Stomach smooth muscle (tissue), 2 donors: ENCODE measurements around the gene PTTG1.

ENCODE experiments used
- H3K27ac ChIP-seq: one replicate; pipeline ENCODE4 v1.7.0; 2013; ENCODE audit warnings: mild to moderate bottlenecking, low read length, inconsistent platforms
- H3K27me3 ChIP-seq, 2 donors: one replicate each; pipeline ENCODE4 v1.7.0; 2013; ENCODE audit warnings: low read length in 2 of 2; ENCODE audit not compliant: insufficient read depth in 2 of 2, control insufficient read depth in 1 of 2
- H3K36me3 ChIP-seq, 2 donors: one replicate each; pipeline ENCODE4 v1.7.0; 2013; ENCODE audit warnings: low read length in 2 of 2; ENCODE audit not compliant: control insufficient read depth in 2 of 2, insufficient read depth in 2 of 2
- H3K4me1 ChIP-seq: one replicate; pipeline ENCODE4 v1.7.0; 2013; ENCODE audit warnings: low read length; ENCODE audit not compliant: control insufficient read depth, insufficient read depth
- H3K4me3 ChIP-seq, 2 donors: one replicate each; pipeline ENCODE4 v1.7.0; 2013; ENCODE audit warnings: low read length in 2 of 2
- H3K9ac ChIP-seq, 2 donors: one replicate each; pipeline ENCODE4 v1.7.0; 2013; ENCODE audit warnings: low read length in 2 of 2, mild to moderate bottlenecking in 1 of 2
- H3K9me3 ChIP-seq, 2 donors: one replicate each; pipeline ENCODE4 v1.7.0; 2013; ENCODE audit warnings: low read length in 2 of 2; ENCODE audit not compliant: control insufficient read depth in 2 of 2
- donor health status: healthy.
- donor health status: Pancreatic carcinoma.

The PTTG1 gene

DNA sequence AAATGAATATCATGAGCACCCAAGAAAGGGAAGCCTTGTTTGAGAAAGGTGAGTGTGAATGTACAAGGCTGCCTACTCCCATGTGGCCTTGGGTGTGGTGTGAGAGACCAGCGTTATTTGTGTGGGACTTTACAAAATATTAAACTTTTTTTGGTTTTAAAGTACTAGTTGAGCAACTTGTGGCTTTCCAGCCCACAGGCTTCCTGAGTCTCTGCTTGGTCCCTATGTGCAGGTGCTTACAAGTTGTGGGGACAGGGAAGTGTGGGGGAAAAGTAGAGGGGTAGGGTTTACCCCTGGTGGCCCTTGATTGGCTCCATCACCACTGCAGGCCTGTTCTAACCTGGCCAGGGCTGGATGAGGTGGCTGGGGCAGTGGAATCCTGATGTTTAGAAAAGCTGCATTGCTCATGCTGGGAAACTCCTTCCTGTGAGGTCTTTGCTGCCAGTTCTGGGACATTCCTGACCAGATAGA is 19.7 kb downstream of the PTTG1 start:
- no peaks in the 10 kb centered on the region for H3K36me3 ChIP-seq

GRCh38 chr5:160442824-160443431 is 21.3 kb downstream of the PTTG1 start:
- Histone ChIP-seq H3K9me3 (no peaks in the 10 kb centered on the region), H3K27me3 (no peaks in the 10 kb centered on the region), H3K4me3 (no peak overlapping the region), H3K9ac (no peak overlapping the region), H3K4me1 (peaks cover 8% of the 10 kb centered on the region), H3K27ac (no peak overlapping the region), H3K36me3 (no peaks in the 10 kb centered on the region)

More for the DNA sequence above, 19.7 kb downstream of the PTTG1 start:
- H3K9ac ChIP-seq: no peak overlapping the region
- no peaks in the 10 kb centered on the region for H3K9me3 ChIP-seq
- H3K27ac ChIP-seq: no peak overlapping the region
- H3K4me3 ChIP-seq: no peak overlapping the region
- no peaks in the 10 kb centered on the region for H3K27me3 ChIP-seq
- H3K4me1 ChIP-seq: peaks cover 8% of the 10 kb centered on the region

- Histone ChIP-seq H3K9ac (no peak overlapping the region), H3K36me3 (no peaks in the 10 kb centered on the region), H3K9me3 (no peaks in the 10 kb centered on the region), H3K27me3 (no peaks in the 10 kb centered on the region), H3K27ac (no peak overlapping the region), H3K4me3 (no peak overlapping the region), H3K4me1 (no peaks in the 10 kb centered on the region)
Observed at GRCh38 chr5:160444407-160444806, 22.8 kb downstream of the PTTG1 start.

DNA sequence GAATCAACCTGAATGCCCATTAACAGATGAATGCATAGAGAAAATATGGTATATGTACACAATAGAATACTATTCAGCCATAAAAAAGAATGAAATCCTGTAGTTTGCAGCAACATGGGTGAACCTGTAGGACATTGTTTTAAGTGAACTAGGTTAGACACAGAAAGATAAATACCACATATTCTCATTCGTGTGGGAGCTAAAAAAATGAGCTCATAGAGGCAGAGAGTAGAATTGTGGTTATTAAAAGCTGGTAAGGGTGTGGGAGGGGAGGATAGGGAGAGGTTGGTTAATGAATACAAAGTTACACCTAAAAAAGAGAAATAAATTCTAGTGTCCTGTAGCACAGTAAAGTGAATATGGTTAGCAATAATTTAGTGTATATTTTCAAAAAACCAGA is 23.5 kb downstream of the PTTG1 start:
- no peak overlapping the region for H3K9ac ChIP-seq
- no peaks in the 10 kb centered on the region for H3K4me1 ChIP-seq
- H3K36me3 ChIP-seq: no peaks in the 10 kb centered on the region
- H3K27ac ChIP-seq: no peak overlapping the region
- no peaks in the 10 kb centered on the region for H3K9me3 ChIP-seq
- no peak overlapping the region for H3K4me3 ChIP-seq
- H3K27me3 ChIP-seq: no peaks in the 10 kb centered on the region

GRCh38 chr5:160445751-160446150 is 24.1 kb downstream of the PTTG1 start:
- Histone ChIP-seq H3K36me3 (no peaks in the 10 kb centered on the region), H3K4me3 (no peak overlapping the region), H3K4me1 (no peaks in the 10 kb centered on the region), H3K9ac (no peak overlapping the region), H3K27me3 (no peaks in the 10 kb centered on the region), H3K27ac (no peak overlapping the region), H3K9me3 (no peaks in the 10 kb centered on the region)

GRCh38 chr5:160448886-160449285 is 27.2 kb downstream of the PTTG1 start:
- H3K4me1 ChIP-seq: no peaks in the 10 kb centered on the region
- H3K4me3 ChIP-seq: no peak overlapping the region
- no peak overlapping the region for H3K9ac ChIP-seq
- H3K36me3 ChIP-seq: no peaks in the 10 kb centered on the region
- H3K9me3 ChIP-seq: no peaks in the 10 kb centered on the region
- H3K27ac ChIP-seq: no peak overlapping the region
- H3K27me3 ChIP-seq: no peaks in the 10 kb centered on the region

- Histone ChIP-seq H3K9ac (no peak overlapping the region), H3K9me3 (no peaks in the 10 kb centered on the region), H3K27ac (no peak overlapping the region), H3K36me3 (no peaks in the 10 kb centered on the region), H3K4me3 (no peak overlapping the region), H3K27me3 (no peaks in the 10 kb centered on the region), H3K4me1 (no peaks in the 10 kb centered on the region)
Observed at GRCh38 chr5:160449458-160449857, 27.8 kb downstream of the PTTG1 start.

- H3K36me3 ChIP-seq: no peaks in the 10 kb centered on the region
- no peaks in the 10 kb centered on the region for H3K27me3 ChIP-seq
- H3K9me3 ChIP-seq: no peaks in the 10 kb centered on the region
- H3K27ac ChIP-seq: no peak overlapping the region
- H3K4me1 ChIP-seq: no peaks in the 10 kb centered on the region
- H3K4me3 ChIP-seq: no peak overlapping the region
- no peak overlapping the region for H3K9ac ChIP-seq
Observed at GRCh38 chr5:160450164-160450932, 28.7 kb downstream of the PTTG1 start.

- no peaks in the 10 kb centered on the region for H3K27me3 ChIP-seq
- no peaks in the 10 kb centered on the region for H3K36me3 ChIP-seq
- no peak overlapping the region for H3K9ac ChIP-seq
- H3K27ac ChIP-seq: no peak overlapping the region
- no peaks in the 10 kb centered on the region for H3K9me3 ChIP-seq
- no peak overlapping the region for H3K4me3 ChIP-seq
- H3K4me1 ChIP-seq: no peaks in the 10 kb centered on the region
Observed at GRCh38 chr5:160451281-160451680, 29.6 kb downstream of the PTTG1 start.

GRCh38 chr5:160452036-160452435 is 30.4 kb downstream of the PTTG1 start:
- Histone ChIP-seq H3K27me3 (no peaks in the 10 kb centered on the region), H3K4me1 (no peaks in the 10 kb centered on the region), H3K9ac (no peak overlapping the region), H3K9me3 (no peaks in the 10 kb centered on the region), H3K27ac (no peak overlapping the region), H3K4me3 (no peak overlapping the region), H3K36me3 (no peaks in the 10 kb centered on the region)

DNA sequence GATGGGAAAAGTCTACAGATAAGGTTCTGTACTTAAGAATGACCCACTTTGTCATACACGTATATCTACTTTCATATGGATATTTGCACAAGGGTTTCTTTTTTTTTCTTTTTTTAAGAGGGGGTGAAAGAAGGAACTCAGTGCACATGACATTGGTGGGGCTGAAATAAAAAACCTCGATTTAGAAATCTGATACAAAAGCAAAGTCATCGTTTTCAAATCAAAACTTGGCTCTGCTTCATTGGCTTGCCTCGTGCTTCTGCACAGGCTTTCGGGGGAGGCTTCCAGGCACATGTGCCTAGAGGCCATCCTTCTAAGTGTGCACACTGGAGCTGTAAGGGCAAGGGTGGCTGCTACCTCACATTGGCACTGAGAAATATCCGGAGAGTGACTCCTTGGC is 31.1 kb downstream of the PTTG1 start:
- Histone ChIP-seq H3K27ac (no peak overlapping the region), H3K9me3 (no peaks in the 10 kb centered on the region), H3K27me3 (no peaks in the 10 kb centered on the region), H3K4me1 (no peaks in the 10 kb centered on the region), H3K9ac (no peak overlapping the region), H3K4me3 (no peak overlapping the region), H3K36me3 (no peaks in the 10 kb centered on the region)
